ENCODE measurements around the gene LRCH1. TPM values are rescaled to one million over a fixed set of nuclear protein-coding genes. Genes with fewer than 3 reads are reported as not detected.
A peak's percentile ranks its signal among the peaks of the same experiment; 100 is the strongest.

The LRCH1 gene
- total RNA-seq, 4 donors from 2014 or later: 42.7 to 66.0 (median 53.1) TPM

DNA sequence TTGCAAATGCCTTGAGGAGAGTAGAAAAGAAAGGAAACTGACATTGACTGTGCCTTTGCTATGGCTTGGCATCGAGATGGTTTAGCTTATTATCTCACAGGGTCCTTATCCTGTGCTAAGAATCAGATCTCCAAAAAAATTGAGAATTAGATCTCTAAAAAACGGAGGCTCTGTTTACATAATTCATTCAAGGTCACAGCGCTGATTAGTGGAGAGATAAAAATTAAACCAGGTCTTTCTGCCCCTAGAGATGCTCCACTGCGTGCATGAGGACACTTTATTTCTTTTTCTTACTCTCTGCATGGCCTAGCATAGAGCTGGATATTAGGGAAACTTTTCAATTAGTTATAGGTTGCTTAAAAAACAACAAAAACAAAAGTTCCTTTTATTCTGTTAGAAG, 17.3 kb downstream of the LRCH1 start:
- Histone ChIP-seq H3K9me3 (no peaks in the 10 kb centered on the region), H3K27me3 (no peaks in the 10 kb centered on the region), H3K27ac (replicated peaks in 1 of 4) (no peak overlapping the region), H3K4me1 (peaks cover 62 to 88% (median 79%) of the 10 kb centered on the region in 4 donors), H3K4me3 (no peak overlapping the region), H3K36me3 (no peaks in the 10 kb centered on the region)
- intact Hi-C loops (cut with DNase I): no loop called here
- WGBS: 88% methylated on average over 4 of the region's 4 CpGs
- TF ChIP-seq EP300 (IDR thresholded peaks at IDR 0.05) (no peak), POLR2AphosphoS5 (IDR thresholded peaks at IDR 0.05) (no peak), POLR2A (IDR thresholded peaks at IDR 0.05; ENCODE audit: low read depth) (no peak)
- TF ChIP-seq, protein P1, sequence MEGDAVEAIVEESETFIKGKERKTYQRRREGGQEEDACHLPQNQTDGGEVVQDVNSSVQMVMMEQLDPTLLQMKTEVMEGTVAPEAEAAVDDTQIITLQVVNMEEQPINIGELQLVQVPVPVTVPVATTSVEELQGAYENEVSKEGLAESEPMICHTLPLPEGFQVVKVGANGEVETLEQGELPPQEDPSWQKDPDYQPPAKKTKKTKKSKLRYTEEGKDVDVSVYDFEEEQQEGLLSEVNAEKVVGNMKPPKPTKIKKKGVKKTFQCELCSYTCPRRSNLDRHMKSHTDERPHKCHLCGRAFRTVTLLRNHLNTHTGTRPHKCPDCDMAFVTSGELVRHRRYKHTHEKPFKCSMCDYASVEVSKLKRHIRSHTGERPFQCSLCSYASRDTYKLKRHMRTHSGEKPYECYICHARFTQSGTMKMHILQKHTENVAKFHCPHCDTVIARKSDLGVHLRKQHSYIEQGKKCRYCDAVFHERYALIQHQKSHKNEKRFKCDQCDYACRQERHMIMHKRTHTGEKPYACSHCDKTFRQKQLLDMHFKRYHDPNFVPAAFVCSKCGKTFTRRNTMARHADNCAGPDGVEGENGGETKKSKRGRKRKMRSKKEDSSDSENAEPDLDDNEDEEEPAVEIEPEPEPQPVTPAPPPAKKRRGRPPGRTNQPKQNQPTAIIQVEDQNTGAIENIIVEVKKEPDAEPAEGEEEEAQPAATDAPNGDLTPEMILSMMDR (IDR thresholded peaks at IDR 0.05): no peak
- no peak for DNase-seq (ENCODE audit: extremely low spot score)

DNA sequence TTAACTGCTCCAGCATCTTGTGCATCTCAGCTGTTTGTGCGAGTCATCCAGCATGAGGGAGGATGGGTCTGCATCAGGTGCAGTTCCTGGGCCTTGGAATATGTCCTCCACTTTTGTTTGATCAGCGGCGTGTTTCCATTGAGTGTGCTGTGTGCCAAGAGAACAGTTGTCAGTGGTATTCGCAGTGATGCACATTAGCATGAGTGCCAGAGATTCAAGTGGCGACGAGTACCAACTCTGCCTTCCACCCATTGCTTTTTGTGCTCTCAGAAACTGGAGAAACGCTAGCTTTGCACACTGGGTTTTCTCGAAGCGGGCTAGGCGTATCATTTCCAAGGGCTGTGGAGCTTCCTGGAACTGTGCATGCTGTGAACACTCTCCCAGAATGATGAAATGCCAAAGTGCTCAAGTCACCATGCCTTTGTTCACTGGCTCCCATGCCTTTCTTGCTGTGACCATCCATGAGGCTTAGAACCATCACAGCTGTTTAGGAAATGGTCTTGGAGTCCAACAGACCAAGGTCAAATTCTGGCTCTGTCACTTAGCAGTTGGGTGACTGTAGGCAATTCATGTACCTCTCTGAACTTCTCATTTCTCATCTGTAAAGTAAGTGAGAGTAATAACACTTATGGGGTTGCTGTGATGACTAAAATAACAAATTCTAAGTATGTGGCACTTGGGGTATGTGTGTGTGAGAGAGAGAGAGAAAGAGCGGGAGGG, 18.4 kb downstream of the LRCH1 start:
- intact Hi-C loops (cut with DNase I): no loop called here
- no peaks in the 10 kb centered on the region for H3K27me3 ChIP-seq
- H3K4me3 ChIP-seq: no peak overlapping the region
- no peak for DNase-seq (ENCODE audit: extremely low spot score)
- H3K9me3 ChIP-seq: no peaks in the 10 kb centered on the region
- peaks cover 66 to 88% (median 83%) of the 10 kb centered on the region in 4 donors for H3K4me1 ChIP-seq
- H3K27ac ChIP-seq (replicated peaks in 1 of 4): peak overlapping the region; percentile 14 to 67 (median 56)
- no peak for TF ChIP-seq POLR2A (IDR thresholded peaks at IDR 0.05; ENCODE audit: low read depth)
- TF ChIP-seq EP300 (IDR thresholded peaks at IDR 0.05): no peak
- TF ChIP-seq, protein P1 (IDR thresholded peaks at IDR 0.05): no peak
- TF ChIP-seq POLR2AphosphoS5 (IDR thresholded peaks at IDR 0.05): no peak
- H3K36me3 ChIP-seq: no peaks in the 10 kb centered on the region
- 61% methylated on average over 11 of the region's 11 CpGs for WGBS

DNA sequence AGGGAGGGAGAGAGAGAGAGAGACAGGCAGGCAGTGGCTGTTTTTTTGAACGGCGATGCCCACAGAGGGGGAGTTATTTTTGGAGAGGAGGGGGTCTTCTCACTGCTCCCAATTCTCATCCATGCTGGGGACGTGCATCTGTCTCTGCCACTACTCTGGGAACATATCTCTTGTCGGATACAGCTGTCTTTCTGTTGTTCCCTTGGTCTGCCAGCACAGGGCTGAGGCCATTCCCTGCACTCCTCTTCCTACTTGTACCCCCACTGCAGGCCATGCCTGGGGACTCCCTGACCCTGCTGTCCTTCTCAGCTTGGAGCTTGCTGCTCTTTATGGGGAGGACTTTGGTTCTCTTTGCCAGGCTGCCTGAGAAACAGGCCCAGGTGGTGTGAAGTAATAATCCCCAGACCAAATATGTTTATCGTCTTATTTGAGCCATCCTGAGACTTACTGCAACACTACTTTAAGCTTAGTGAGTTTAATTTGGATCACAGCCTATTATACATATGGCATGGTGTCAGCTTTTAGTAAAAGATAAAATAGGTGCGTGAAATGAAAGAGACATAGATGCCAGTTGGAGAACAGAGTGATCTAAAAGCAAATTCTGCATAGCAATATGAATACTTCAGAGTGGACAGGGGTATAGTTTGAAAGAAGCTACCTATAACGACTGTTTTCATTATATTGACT, 19.1 kb downstream of the LRCH1 start:
- no peaks in the 10 kb centered on the region for H3K27me3 ChIP-seq
- no peaks in the 10 kb centered on the region for H3K36me3 ChIP-seq
- WGBS: 44% methylated on average over 7 of the region's 7 CpGs
- H3K4me1 ChIP-seq: peaks cover 68 to 89% (median 83%) of the 10 kb centered on the region in 4 donors
- peak overlapping the region; percentile 14 to 67 (median 56) for H3K27ac ChIP-seq (replicated peaks in 1 of 4)
- H3K4me3 ChIP-seq: no peak overlapping the region
- H3K9me3 ChIP-seq: no peaks in the 10 kb centered on the region
- intact Hi-C loops (cut with DNase I): no loop called here
- no peak for DNase-seq (ENCODE audit: extremely low spot score)
- TF ChIP-seq, protein P1 (IDR thresholded peaks at IDR 0.05): no peak
- TF ChIP-seq POLR2A (IDR thresholded peaks at IDR 0.05; ENCODE audit: low read depth): no peak
- TF ChIP-seq POLR2AphosphoS5 (IDR thresholded peaks at IDR 0.05): no peak
- no peak for TF ChIP-seq EP300 (IDR thresholded peaks at IDR 0.05)

GRCh38 chr13:46572752-46573431, 19.9 kb downstream of the LRCH1 start:
- no peak overlapping the region for H3K4me3 ChIP-seq
- DNase-seq (ENCODE audit: extremely low spot score): no peak
- no peaks in the 10 kb centered on the region for H3K36me3 ChIP-seq
- peak overlapping the region in 2 of 4 donors; percentile 52 to 67 for H3K27ac ChIP-seq (replicated peaks in 1 of 4)
- H3K27me3 ChIP-seq: no peaks in the 10 kb centered on the region
- 72% methylated on average over 6 of the region's 6 CpGs for WGBS
- H3K4me1 ChIP-seq: peaks cover 73 to 89% (median 84%) of the 10 kb centered on the region in 4 donors
- no peak for TF ChIP-seq EP300 (IDR thresholded peaks at IDR 0.05)
- no peak for TF ChIP-seq POLR2A (IDR thresholded peaks at IDR 0.05; ENCODE audit: low read depth)
- TF ChIP-seq POLR2AphosphoS5 (IDR thresholded peaks at IDR 0.05): no peak
- TF ChIP-seq, protein P1 (IDR thresholded peaks at IDR 0.05): no peak
- no peaks in the 10 kb centered on the region for H3K9me3 ChIP-seq
- intact Hi-C loops (cut with DNase I): no loop called here

Measured in esophagus muscularis mucosa (tissue), 4 donors.